Ovary (tissue), 3 donors: ENCODE results near the gene KIAA1328.

Source experiments
- CTCF ChIP-seq, 3 donors: fragments of 450-650 bp in 2 of 3; fragments of 200-600 bp in 1 of 3; IDR thresholded peaks; one replicate each; pipeline versions ENCODE4 v1.5.1 to v1.8.0; 2016 to 2022; ENCODE audit warnings: antibody characterized with exemption in 3 of 3, mild to moderate bottlenecking in 1 of 3
- POLR2A ChIP-seq: fragments of 450-650 bp; IDR thresholded peaks from one replicate; pipeline ENCODE4 v1.6.1; 2017; ENCODE audit warnings: antibody characterized with exemption, mild to moderate bottlenecking, moderate library complexity
- donor health status: DM: no; HTN: no; CAD: no.

GRCh38 chr18:36862182-36862581 is 33.3 kb downstream of the KIAA1328 start:
- TF ChIP-seq POLR2A (no peak), CTCF (IDR thresholded peaks at IDR 0.05) (no peak)
